Neural crest cell (in vitro differentiated cells): Measurements from ENCODE around the gene FAM174B. TPM values are rescaled to one million over a fixed set of nuclear protein-coding genes. Genes with fewer than 3 reads are reported as not detected.

Source experiments
- DNase-seq: peaks from one replicate; pipeline ENCODE4 v3.0.0; 2021; ENCODE audit warnings: low read depth, mixed read lengths, low spot score
- H3K27ac Mint-ChIP-seq: one replicate; pipeline ENCODE4 v1.8.0; 2021; ENCODE audit warnings: mild to moderate bottlenecking, mixed read lengths; ENCODE audit not compliant: unreplicated experiment
- H3K27me3 Mint-ChIP-seq: 2 replicates; pipeline ENCODE4 v1.8.0; 2021; ENCODE audit warnings: low read depth, mild to moderate bottlenecking, mixed read lengths
- H3K36me3 Mint-ChIP-seq: 2 replicates; pipeline ENCODE4 v1.8.0; 2021; ENCODE audit warnings: low read depth, mild to moderate bottlenecking, mixed read lengths
- H3K4me1 Mint-ChIP-seq: 2 replicates; pipeline ENCODE4 v1.8.0; 2021; ENCODE audit warnings: mixed read lengths
- H3K4me3 Mint-ChIP-seq: one replicate; pipeline ENCODE4 v1.8.0; 2021; ENCODE audit warnings: mild to moderate bottlenecking, mixed read lengths
- H3K9me3 Mint-ChIP-seq: 2 replicates; pipeline ENCODE4 v1.8.0; 2021; ENCODE audit warnings: mixed read lengths
- CTCF ChIP-seq: fragments of 200-600 bp; sonication (generic); conservative IDR thresholded peaks from 2 replicates; pipeline ENCODE4 v1.5.0; 2021; ENCODE audit warnings: antibody characterized with exemption, mild to moderate bottlenecking
- total RNA-seq: library from RNA; stranded (reverse); gene quantifications from 2 replicates; pipeline ENCODE4 v1.2.1, GENCODE V29; 2021

FAM174B gene
- total RNA-seq, 1 donor from 2014 or later: 12.1 TPM

GRCh38 chr15:92648190-92648875 lies 7.2 kb downstream of the FAM174B start:
- Mint-ChIP-seq H3K9me3 (peaks cover 6% of the 10 kb centered on the region), H3K27me3 (peaks cover 13% of the 10 kb centered on the region), H3K4me1 (peaks cover 25% of the 10 kb centered on the region), H3K27ac (peak overlapping the region; percentile 1), H3K36me3 (peaks cover 12% of the 10 kb centered on the region), H3K4me3 (peak overlapping the region; percentile 8)
- no peak for TF ChIP-seq CTCF
- DNase-seq: no peak

GRCh38 chr15:92647467-92648163 lies 8.0 kb downstream of the FAM174B start:
- Mint-ChIP-seq H3K4me1 (peaks cover 25% of the 10 kb centered on the region), H3K27me3 (peaks cover 7% of the 10 kb centered on the region), H3K36me3 (peaks cover 12% of the 10 kb centered on the region), H3K27ac (peak overlapping the region; percentile 1), H3K9me3 (peaks cover 6% of the 10 kb centered on the region), H3K4me3 (peak overlapping the region; percentile 8)
- DNase-seq: no peak
- no peak for TF ChIP-seq CTCF

- Mint-ChIP-seq H3K27me3 (no peaks in the 10 kb centered on the region), H3K9me3 (peaks cover 11% of the 10 kb centered on the region), H3K4me1 (peaks cover 21% of the 10 kb centered on the region), H3K36me3 (peaks cover 8% of the 10 kb centered on the region), H3K27ac (peak overlapping the region; percentile 66), H3K4me3 (no peak overlapping the region)
- DNase-seq: no peak
- TF ChIP-seq CTCF: no peak
These were observed 9.4 kb downstream of the FAM174B start for GRCh38 chr15:92646216-92646615.

- no peak overlapping the region for H3K27ac Mint-ChIP-seq
- no peaks in the 10 kb centered on the region for H3K27me3 Mint-ChIP-seq
- peaks cover 12% of the 10 kb centered on the region for H3K9me3 Mint-ChIP-seq
- no peak for TF ChIP-seq CTCF
- peaks cover 21% of the 10 kb centered on the region for H3K4me1 Mint-ChIP-seq
- peaks cover 9% of the 10 kb centered on the region for H3K36me3 Mint-ChIP-seq
- no peak overlapping the region for H3K4me3 Mint-ChIP-seq
- no peak for DNase-seq
These were observed 9.8 kb downstream of the FAM174B start for GRCh38 chr15:92645731-92646130.

- H3K27me3 Mint-ChIP-seq: no peaks in the 10 kb centered on the region
- H3K4me3 Mint-ChIP-seq: no peak overlapping the region
- no peak for DNase-seq
- no peak for TF ChIP-seq CTCF
- peaks cover 21% of the 10 kb centered on the region for H3K4me1 Mint-ChIP-seq
- peaks cover 9% of the 10 kb centered on the region for H3K36me3 Mint-ChIP-seq
- H3K9me3 Mint-ChIP-seq: peaks cover 11% of the 10 kb centered on the region
- H3K27ac Mint-ChIP-seq: peak overlapping the region; percentile 13
These were observed 10.4 kb downstream of the FAM174B start for GRCh38 chr15:92645051-92645631.
